Activated naive CD8-positive, alpha-beta T cell treated with anti-CD3 and anti-CD28 coated beads for 36 hours (primary cell): Measurements from ENCODE around the gene CALHM2. TPM values are rescaled to one million over a fixed set of nuclear protein-coding genes. Genes with fewer than 3 reads are reported as not detected.
"Not testable (repeated sequence)": the region's sequence is repeated elsewhere in the genome, so short reads cannot be mapped to it uniquely, and the experiment has no call there.

Experiments
- DNase-seq: peaks from one replicate; pipeline ENCODE4 v3.0.0; 2021
- H3K27ac Mint-ChIP-seq: one replicate; pipeline ENCODE4 v1.8.0; 2022; ENCODE audit warnings: mild to moderate bottlenecking, moderate library complexity, mixed read lengths
- H3K27me3 Mint-ChIP-seq: one replicate; pipeline ENCODE4 v1.8.0; 2022; ENCODE audit warnings: mild to moderate bottlenecking, mixed read lengths
- H3K36me3 Mint-ChIP-seq: one replicate; pipeline ENCODE4 v1.8.0; 2021; ENCODE audit warnings: mild to moderate bottlenecking, mixed read lengths
- H3K4me1 Mint-ChIP-seq: one replicate; pipeline ENCODE4 v1.8.0; 2021; ENCODE audit warnings: mixed read lengths
- H3K4me3 Mint-ChIP-seq: one replicate; pipeline ENCODE4 v1.8.0; 2022; ENCODE audit warnings: mild to moderate bottlenecking, moderate library complexity, mixed read lengths
- H3K9me3 Mint-ChIP-seq: one replicate; pipeline ENCODE4 v1.8.0; 2022; ENCODE audit warnings: mixed read lengths
- total RNA-seq, 2 experiments: library from RNA; stranded (reverse); gene quantifications; one replicate each; pipeline ENCODE4 v1.2.3, GENCODE V29; 2021

Gene CALHM2
- total RNA-seq, 2 experiments from 2014 or later = 4.5 to 4.8 TPM

GRCh38 chr10:103427866-103428265 is 24.3 kb downstream of the CALHM2 start:
- H3K27ac Mint-ChIP-seq = no peak overlapping the region
- H3K4me1 Mint-ChIP-seq = peaks cover 32% of the 10 kb centered on the region
- no peak for DNase-seq
- H3K4me3 Mint-ChIP-seq = no peak overlapping the region
- H3K27me3 Mint-ChIP-seq = no peaks in the 10 kb centered on the region
- H3K9me3 Mint-ChIP-seq = no peaks in the 10 kb centered on the region
- H3K36me3 Mint-ChIP-seq = peaks cover 53% of the 10 kb centered on the region

- Mint-ChIP-seq H3K4me1 (peaks cover 19% of the 10 kb centered on the region), H3K36me3 (peaks cover 46% of the 10 kb centered on the region), H3K27ac (no peak overlapping the region), H3K27me3 (no peaks in the 10 kb centered on the region), H3K9me3 (no peaks in the 10 kb centered on the region), H3K4me3 (no peak overlapping the region)
- DNase-seq = no peak
Measured at GRCh38 chr10:103423748-103424147, 28.4 kb downstream of the CALHM2 start.

GRCh38 chr10:103419101-103419500 is 33.1 kb downstream of the CALHM2 start:
- DNase-seq = no peak
- H3K9me3 Mint-ChIP-seq = no peaks in the 10 kb centered on the region
- peaks cover 61% of the 10 kb centered on the region for H3K36me3 Mint-ChIP-seq
- H3K27me3 Mint-ChIP-seq = no peaks in the 10 kb centered on the region
- H3K4me1 Mint-ChIP-seq = no peaks in the 10 kb centered on the region
- no peak overlapping the region for H3K4me3 Mint-ChIP-seq
- no peak overlapping the region for H3K27ac Mint-ChIP-seq

GRCh38 chr10:103417601-103418000 is 34.6 kb downstream of the CALHM2 start:
- no peak for DNase-seq
- Mint-ChIP-seq H3K36me3 (peaks cover 63% of the 10 kb centered on the region), H3K27me3 (no peaks in the 10 kb centered on the region), H3K9me3 (no peaks in the 10 kb centered on the region), H3K4me3 (no peak overlapping the region), H3K27ac (no peak overlapping the region), H3K4me1 (no peaks in the 10 kb centered on the region)

GRCh38 chr10:103417148-103417469 is 35.1 kb downstream of the CALHM2 start:
- not testable (repeated sequence) for H3K27me3 Mint-ChIP-seq, DNase-seq, H3K4me3 Mint-ChIP-seq, H3K27ac Mint-ChIP-seq, H3K9me3 Mint-ChIP-seq, H3K4me1 Mint-ChIP-seq
- H3K36me3 Mint-ChIP-seq = peaks cover 63% of the 10 kb centered on the region

- DNase-seq = peak; percentile 10
- Mint-ChIP-seq H3K4me3 (no peak overlapping the region), H3K27me3 (no peaks in the 10 kb centered on the region), H3K4me1 (no peaks in the 10 kb centered on the region), H3K27ac (no peak overlapping the region), H3K9me3 (no peaks in the 10 kb centered on the region), H3K36me3 (peaks cover 63% of the 10 kb centered on the region)
Measured at GRCh38 chr10:103416436-103417147, 35.6 kb downstream of the CALHM2 start.

GRCh38 chr10:103415581-103415980 is 36.6 kb downstream of the CALHM2 start:
- H3K4me1 Mint-ChIP-seq = peaks cover 1% of the 10 kb centered on the region
- H3K27me3 Mint-ChIP-seq = no peaks in the 10 kb centered on the region
- peaks cover 59% of the 10 kb centered on the region for H3K36me3 Mint-ChIP-seq
- no peaks in the 10 kb centered on the region for H3K9me3 Mint-ChIP-seq
- H3K4me3 Mint-ChIP-seq = no peak overlapping the region
- no peak for DNase-seq
- no peak overlapping the region for H3K27ac Mint-ChIP-seq

- no peak overlapping the region for H3K27ac Mint-ChIP-seq
- H3K4me1 Mint-ChIP-seq = peaks cover 3% of the 10 kb centered on the region
- H3K36me3 Mint-ChIP-seq = peaks cover 56% of the 10 kb centered on the region
- H3K4me3 Mint-ChIP-seq = no peak overlapping the region
- no peaks in the 10 kb centered on the region for H3K27me3 Mint-ChIP-seq
- no peaks in the 10 kb centered on the region for H3K9me3 Mint-ChIP-seq
- DNase-seq = no peak
Measured at GRCh38 chr10:103413564-103413963, 38.6 kb downstream of the CALHM2 start.

GRCh38 chr10:103397191-103397825 is 54.9 kb downstream of the CALHM2 start:
- no peaks in the 10 kb centered on the region for H3K9me3 Mint-ChIP-seq
- peak overlapping the region; percentile 91 for H3K4me3 Mint-ChIP-seq
- no peak for DNase-seq
- peaks cover 59% of the 10 kb centered on the region for H3K36me3 Mint-ChIP-seq
- peak overlapping the region; percentile 96 for H3K27ac Mint-ChIP-seq
- peaks cover 42% of the 10 kb centered on the region for H3K4me1 Mint-ChIP-seq
- H3K27me3 Mint-ChIP-seq = no peaks in the 10 kb centered on the region

GRCh38 chr10:103396789-103397087 is 55.4 kb downstream of the CALHM2 start:
- H3K4me3 Mint-ChIP-seq = peak overlapping the region; percentile 91
- H3K4me1 Mint-ChIP-seq = peaks cover 42% of the 10 kb centered on the region
- H3K9me3 Mint-ChIP-seq = no peaks in the 10 kb centered on the region
- peak overlapping the region; percentile 96 for H3K27ac Mint-ChIP-seq
- DNase-seq = no peak
- H3K27me3 Mint-ChIP-seq = no peaks in the 10 kb centered on the region
- H3K36me3 Mint-ChIP-seq = peaks cover 59% of the 10 kb centered on the region

Other genes with a start within 250 kb of the CALHM2 start
- under 1 TPM in 1 of 2 experiments, not detected in 1; 0.10 TPM for gene RPEL1, start 206.5 kb downstream of the CALHM2 start, total RNA-seq
- under 1 TPM; 0.38 to 0.45 TPM for gene INA, start 175.2 kb downstream of the CALHM2 start, total RNA-seq
- 10 to 100 TPM; 18.6 to 19.9 TPM for gene PCGF6, start 101.2 kb downstream of the CALHM2 start, total RNA-seq
- 10 to 100 TPM; 11.1 to 11.6 TPM for gene TAF5, start 84.4 kb downstream of the CALHM2 start, total RNA-seq
- gene ATP5MK, start 55.9 kb downstream of the CALHM2 start, total RNA-seq = 100 to 1,000 TPM; 451 to 452 TPM
- 10 to 100 TPM; 89.5 to 94.7 TPM for gene PDCD11, start 55.7 kb downstream of the CALHM2 start, total RNA-seq
- not detected for gene CALHM1, start 6.5 kb upstream of the CALHM2 start, total RNA-seq
- not detected for gene CALHM3, start 26.9 kb upstream of the CALHM2 start, total RNA-seq
- 1 to 10 TPM; 3.1 to 3.2 TPM for gene NEURL1, start 41.3 kb upstream of the CALHM2 start, total RNA-seq